A673 (cell line): ENCODE results near the gene FZD7. TPM values are rescaled to one million over a fixed set of nuclear protein-coding genes. Genes with fewer than 3 reads are reported as not detected.

Experiments used
- BruUV-seq: library from RNA; stranded (reverse); fragments of 400-500 nt; replicated peaks from 2 replicates; lab custom pipeline; 2021; lab: Mats Ljungman, UMichigan
- CTCF ChIA-PET: fragments of 300-600 bp; sonication (Branson Sonifier 250); formaldehyde crosslinking; loops from one replicate; lab custom pipeline; 2022; ENCODE audit warnings: antibody characterized with exemption; lab: Charles Lee
- POLR2A ChIA-PET: fragments of 300-600 bp; sonication (Branson Sonifier 250); formaldehyde crosslinking; loops from one replicate; lab custom pipeline; 2022; ENCODE audit warnings: antibody characterized with exemption; ENCODE audit not compliant: low non-redundant PET; lab: Charles Lee
- DNase-seq: peaks from one replicate; pipeline ENCODE4 v3.0.0-alpha.2; 2015; ENCODE audit warnings: low spot score
- H3K27ac ChIP-seq: fragments of 200-600 bp; sonication (generic); 2 replicates; pipeline ENCODE4 v1.5.1; 2016; ENCODE audit warnings: mixed run types, low read depth, mild to moderate bottlenecking, mixed read lengths, antibody characterized with exemption, low read length; ENCODE audit not compliant: poor library complexity, severe bottlenecking
- H3K27me3 ChIP-seq: fragments of 200-600 bp; sonication (generic); replicated peaks from 2 replicates; pipeline ENCODE4 v1.6.1; 2017; ENCODE audit warnings: mixed run types, low read depth, mild to moderate bottlenecking, mixed read lengths, antibody characterized with exemption, low read length; ENCODE audit not compliant: insufficient read depth, poor library complexity
- H3K36me3 ChIP-seq: fragments of 200-600 bp; sonication (generic); 2 replicates; pipeline ENCODE4 v1.6.1; 2016; ENCODE audit warnings: mixed run types, mild to moderate bottlenecking, mixed read lengths, antibody characterized with exemption, low read length; ENCODE audit not compliant: insufficient read depth, poor library complexity, severe bottlenecking
- H3K4me1 ChIP-seq: fragments of 200-600 bp; sonication (generic); 2 replicates; pipeline ENCODE4 v1.6.1; 2017; ENCODE audit warnings: mixed run types, mild to moderate bottlenecking, mixed read lengths, antibody characterized with exemption, low read length; ENCODE audit not compliant: insufficient read depth, poor library complexity, severe bottlenecking
- H3K4me3 ChIP-seq: fragments of 200-600 bp; sonication (generic); 2 replicates; pipeline ENCODE4 v1.5.1; 2016; ENCODE audit warnings: low read depth, mixed run types, mild to moderate bottlenecking, mixed read lengths, low read length; ENCODE audit not compliant: poor library complexity, severe bottlenecking
- H3K9me3 ChIP-seq: fragments of 200-600 bp; sonication (generic); 2 replicates; pipeline ENCODE4 v1.6.1; 2016; ENCODE audit warnings: mixed run types, low read depth, mild to moderate bottlenecking, mixed read lengths, antibody characterized with exemption, low read length; ENCODE audit not compliant: poor library complexity, severe bottlenecking
- CTCF ChIP-seq: fragments of 300-800, 200-600 bp; sonication (generic); conservative IDR thresholded peaks from 2 replicates; pipeline ENCODE4 v1.5.1; 2017; ENCODE audit warnings: low read depth, mild to moderate bottlenecking, antibody characterized with exemption, low read length, moderate library complexity, mixed read lengths
- EZH2 ChIP-seq: fragments of 200-600 bp; sonication (generic); IDR thresholded peaks from 2 replicates; pipeline ENCODE4 v1.6.1; 2017; ENCODE audit warnings: borderline replicate concordance, low read depth, mild to moderate bottlenecking, mixed read lengths, antibody characterized with exemption, low read length; ENCODE audit not compliant: poor library complexity, severe bottlenecking
- intact Hi-C: fragments of 100-400 bp; cut with micrococcal nuclease; formaldehyde crosslinking; loops from one replicate; pipeline ENCODE4 v1.10.0; 2022; ENCODE audit not compliant: unreplicated experiment
- total RNA-seq: library from RNA; stranded (reverse); gene quantifications from 2 replicates; pipeline ENCODE4 v1.2.3, GENCODE V29; 2021

FZD7 gene
- total RNA-seq, 1 experiment from 2014 or later, result 14.1 TPM

GRCh38 chr2:201990069-201990468 is 43.6 kb upstream of the FZD7 start:
- H3K4me1 ChIP-seq, result peaks cover 11% of the 10 kb centered on the region
- H3K4me3 ChIP-seq, result no peak overlapping the region
- POLR2A ChIA-PET, result no interaction called here
- H3K36me3 ChIP-seq, result no peaks in the 10 kb centered on the region
- no TSS peak for BruUV-seq
- H3K27ac ChIP-seq, result no peak overlapping the region
- H3K27me3 ChIP-seq, result no peaks in the 10 kb centered on the region
- H3K9me3 ChIP-seq, result no peaks in the 10 kb centered on the region
- TF ChIP-seq EZH2, result no peak
- TF ChIP-seq CTCF, result no peak
- DNase-seq, result no peak
- intact Hi-C loops, result no loop called here
- CTCF ChIA-PET, result no interaction called here

- intact Hi-C loops, result no loop called here
- BruUV-seq, result no TSS peak
Measured at GRCh38 chr2:201992960-201993359, 40.7 kb upstream of the FZD7 start.

GRCh38 chr2:201994973-201995638 is 38.5 kb upstream of the FZD7 start:
- no TSS peak for BruUV-seq

More at GRCh38 chr2:201992960-201993359, 40.7 kb upstream of the FZD7 start:
- POLR2A ChIA-PET, result no interaction called here
- Histone ChIP-seq H3K36me3 (no peaks in the 10 kb centered on the region), H3K4me1 (no peaks in the 10 kb centered on the region), H3K9me3 (no peaks in the 10 kb centered on the region), H3K4me3 (no peak overlapping the region), H3K27ac (no peak overlapping the region), H3K27me3 (no peaks in the 10 kb centered on the region)
- no peak for DNase-seq
- CTCF ChIA-PET, result no interaction called here
- TF ChIP-seq EZH2, result no peak
- TF ChIP-seq CTCF, result no peak

More at GRCh38 chr2:201994973-201995638, 38.5 kb upstream of the FZD7 start:
- Histone ChIP-seq H3K4me3 (no peak overlapping the region), H3K9me3 (no peaks in the 10 kb centered on the region), H3K4me1 (no peaks in the 10 kb centered on the region), H3K27ac (no peak overlapping the region), H3K36me3 (no peaks in the 10 kb centered on the region), H3K27me3 (no peaks in the 10 kb centered on the region)
- intact Hi-C loops, result no loop called here
- TF ChIP-seq EZH2 (no peak), CTCF (no peak)
- POLR2A ChIA-PET, result no interaction called here
- CTCF ChIA-PET, result no interaction called here
- DNase-seq, result no peak
